ENCODE results near the gene SH2D1B. TPM values are rescaled to one million over a fixed set of nuclear protein-coding genes. Genes with fewer than 3 reads are reported as not detected.

The SH2D1B gene
- total and polyA plus RNA-seq, 2 experiments from 2014 or later, result not detected

GRCh38 chr1:162446946-162447345 lies 35.0 kb upstream of the SH2D1B start:
- H3K36me3 ChIP-seq (ENCODE audit: insufficient read depth), result no peaks in the 10 kb centered on the region; the same call in 1 of the 2 replicates
- TF ChIP-seq NANOG (IDR thresholded peaks at IDR 0.05; ENCODE audit: borderline replicate concordance), result no peak
- no peak for TF ChIP-seq ZNF331 (CRISPR knock-in tag; IDR thresholded peaks at IDR 0.05; ENCODE audit: low read depth)
- no peak for TF ChIP-seq POLR2AphosphoS5 (IDR thresholded peaks at IDR 0.05; ENCODE audit: low read depth)
- TF ChIP-seq CTCF (conservative IDR thresholded peaks at IDR 0.05; ENCODE audit: low read depth in 2 of 2), result no peak
- TF ChIP-seq, protein P1, sequence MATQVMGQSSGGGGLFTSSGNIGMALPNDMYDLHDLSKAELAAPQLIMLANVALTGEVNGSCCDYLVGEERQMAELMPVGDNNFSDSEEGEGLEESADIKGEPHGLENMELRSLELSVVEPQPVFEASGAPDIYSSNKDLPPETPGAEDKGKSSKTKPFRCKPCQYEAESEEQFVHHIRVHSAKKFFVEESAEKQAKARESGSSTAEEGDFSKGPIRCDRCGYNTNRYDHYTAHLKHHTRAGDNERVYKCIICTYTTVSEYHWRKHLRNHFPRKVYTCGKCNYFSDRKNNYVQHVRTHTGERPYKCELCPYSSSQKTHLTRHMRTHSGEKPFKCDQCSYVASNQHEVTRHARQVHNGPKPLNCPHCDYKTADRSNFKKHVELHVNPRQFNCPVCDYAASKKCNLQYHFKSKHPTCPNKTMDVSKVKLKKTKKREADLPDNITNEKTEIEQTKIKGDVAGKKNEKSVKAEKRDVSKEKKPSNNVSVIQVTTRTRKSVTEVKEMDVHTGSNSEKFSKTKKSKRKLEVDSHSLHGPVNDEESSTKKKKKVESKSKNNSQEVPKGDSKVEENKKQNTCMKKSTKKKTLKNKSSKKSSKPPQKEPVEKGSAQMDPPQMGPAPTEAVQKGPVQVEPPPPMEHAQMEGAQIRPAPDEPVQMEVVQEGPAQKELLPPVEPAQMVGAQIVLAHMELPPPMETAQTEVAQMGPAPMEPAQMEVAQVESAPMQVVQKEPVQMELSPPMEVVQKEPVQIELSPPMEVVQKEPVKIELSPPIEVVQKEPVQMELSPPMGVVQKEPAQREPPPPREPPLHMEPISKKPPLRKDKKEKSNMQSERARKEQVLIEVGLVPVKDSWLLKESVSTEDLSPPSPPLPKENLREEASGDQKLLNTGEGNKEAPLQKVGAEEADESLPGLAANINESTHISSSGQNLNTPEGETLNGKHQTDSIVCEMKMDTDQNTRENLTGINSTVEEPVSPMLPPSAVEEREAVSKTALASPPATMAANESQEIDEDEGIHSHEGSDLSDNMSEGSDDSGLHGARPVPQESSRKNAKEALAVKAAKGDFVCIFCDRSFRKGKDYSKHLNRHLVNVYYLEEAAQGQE (IDR thresholded peaks at IDR 0.05; ENCODE audit: unreplicated experiment), result no peak
- TF ChIP-seq EZH2phosphoT487 (IDR thresholded peaks at IDR 0.05; ENCODE audit: unreplicated experiment), result no peak
- TF ChIP-seq CREB1 (CRISPR knock-in tag; IDR thresholded peaks at IDR 0.05; ENCODE audit: low read depth), result no peak
- TF ChIP-seq, protein P2, sequence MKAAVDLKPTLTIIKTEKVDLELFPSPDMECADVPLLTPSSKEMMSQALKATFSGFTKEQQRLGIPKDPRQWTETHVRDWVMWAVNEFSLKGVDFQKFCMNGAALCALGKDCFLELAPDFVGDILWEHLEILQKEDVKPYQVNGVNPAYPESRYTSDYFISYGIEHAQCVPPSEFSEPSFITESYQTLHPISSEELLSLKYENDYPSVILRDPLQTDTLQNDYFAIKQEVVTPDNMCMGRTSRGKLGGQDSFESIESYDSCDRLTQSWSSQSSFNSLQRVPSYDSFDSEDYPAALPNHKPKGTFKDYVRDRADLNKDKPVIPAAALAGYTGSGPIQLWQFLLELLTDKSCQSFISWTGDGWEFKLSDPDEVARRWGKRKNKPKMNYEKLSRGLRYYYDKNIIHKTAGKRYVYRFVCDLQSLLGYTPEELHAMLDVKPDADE (IDR thresholded peaks at IDR 0.05), result no peak
- TF ChIP-seq STAT1 (IDR thresholded peaks at IDR 0.05; ENCODE audit: unreplicated experiment), result no peak
- TF ChIP-seq, protein P3, sequence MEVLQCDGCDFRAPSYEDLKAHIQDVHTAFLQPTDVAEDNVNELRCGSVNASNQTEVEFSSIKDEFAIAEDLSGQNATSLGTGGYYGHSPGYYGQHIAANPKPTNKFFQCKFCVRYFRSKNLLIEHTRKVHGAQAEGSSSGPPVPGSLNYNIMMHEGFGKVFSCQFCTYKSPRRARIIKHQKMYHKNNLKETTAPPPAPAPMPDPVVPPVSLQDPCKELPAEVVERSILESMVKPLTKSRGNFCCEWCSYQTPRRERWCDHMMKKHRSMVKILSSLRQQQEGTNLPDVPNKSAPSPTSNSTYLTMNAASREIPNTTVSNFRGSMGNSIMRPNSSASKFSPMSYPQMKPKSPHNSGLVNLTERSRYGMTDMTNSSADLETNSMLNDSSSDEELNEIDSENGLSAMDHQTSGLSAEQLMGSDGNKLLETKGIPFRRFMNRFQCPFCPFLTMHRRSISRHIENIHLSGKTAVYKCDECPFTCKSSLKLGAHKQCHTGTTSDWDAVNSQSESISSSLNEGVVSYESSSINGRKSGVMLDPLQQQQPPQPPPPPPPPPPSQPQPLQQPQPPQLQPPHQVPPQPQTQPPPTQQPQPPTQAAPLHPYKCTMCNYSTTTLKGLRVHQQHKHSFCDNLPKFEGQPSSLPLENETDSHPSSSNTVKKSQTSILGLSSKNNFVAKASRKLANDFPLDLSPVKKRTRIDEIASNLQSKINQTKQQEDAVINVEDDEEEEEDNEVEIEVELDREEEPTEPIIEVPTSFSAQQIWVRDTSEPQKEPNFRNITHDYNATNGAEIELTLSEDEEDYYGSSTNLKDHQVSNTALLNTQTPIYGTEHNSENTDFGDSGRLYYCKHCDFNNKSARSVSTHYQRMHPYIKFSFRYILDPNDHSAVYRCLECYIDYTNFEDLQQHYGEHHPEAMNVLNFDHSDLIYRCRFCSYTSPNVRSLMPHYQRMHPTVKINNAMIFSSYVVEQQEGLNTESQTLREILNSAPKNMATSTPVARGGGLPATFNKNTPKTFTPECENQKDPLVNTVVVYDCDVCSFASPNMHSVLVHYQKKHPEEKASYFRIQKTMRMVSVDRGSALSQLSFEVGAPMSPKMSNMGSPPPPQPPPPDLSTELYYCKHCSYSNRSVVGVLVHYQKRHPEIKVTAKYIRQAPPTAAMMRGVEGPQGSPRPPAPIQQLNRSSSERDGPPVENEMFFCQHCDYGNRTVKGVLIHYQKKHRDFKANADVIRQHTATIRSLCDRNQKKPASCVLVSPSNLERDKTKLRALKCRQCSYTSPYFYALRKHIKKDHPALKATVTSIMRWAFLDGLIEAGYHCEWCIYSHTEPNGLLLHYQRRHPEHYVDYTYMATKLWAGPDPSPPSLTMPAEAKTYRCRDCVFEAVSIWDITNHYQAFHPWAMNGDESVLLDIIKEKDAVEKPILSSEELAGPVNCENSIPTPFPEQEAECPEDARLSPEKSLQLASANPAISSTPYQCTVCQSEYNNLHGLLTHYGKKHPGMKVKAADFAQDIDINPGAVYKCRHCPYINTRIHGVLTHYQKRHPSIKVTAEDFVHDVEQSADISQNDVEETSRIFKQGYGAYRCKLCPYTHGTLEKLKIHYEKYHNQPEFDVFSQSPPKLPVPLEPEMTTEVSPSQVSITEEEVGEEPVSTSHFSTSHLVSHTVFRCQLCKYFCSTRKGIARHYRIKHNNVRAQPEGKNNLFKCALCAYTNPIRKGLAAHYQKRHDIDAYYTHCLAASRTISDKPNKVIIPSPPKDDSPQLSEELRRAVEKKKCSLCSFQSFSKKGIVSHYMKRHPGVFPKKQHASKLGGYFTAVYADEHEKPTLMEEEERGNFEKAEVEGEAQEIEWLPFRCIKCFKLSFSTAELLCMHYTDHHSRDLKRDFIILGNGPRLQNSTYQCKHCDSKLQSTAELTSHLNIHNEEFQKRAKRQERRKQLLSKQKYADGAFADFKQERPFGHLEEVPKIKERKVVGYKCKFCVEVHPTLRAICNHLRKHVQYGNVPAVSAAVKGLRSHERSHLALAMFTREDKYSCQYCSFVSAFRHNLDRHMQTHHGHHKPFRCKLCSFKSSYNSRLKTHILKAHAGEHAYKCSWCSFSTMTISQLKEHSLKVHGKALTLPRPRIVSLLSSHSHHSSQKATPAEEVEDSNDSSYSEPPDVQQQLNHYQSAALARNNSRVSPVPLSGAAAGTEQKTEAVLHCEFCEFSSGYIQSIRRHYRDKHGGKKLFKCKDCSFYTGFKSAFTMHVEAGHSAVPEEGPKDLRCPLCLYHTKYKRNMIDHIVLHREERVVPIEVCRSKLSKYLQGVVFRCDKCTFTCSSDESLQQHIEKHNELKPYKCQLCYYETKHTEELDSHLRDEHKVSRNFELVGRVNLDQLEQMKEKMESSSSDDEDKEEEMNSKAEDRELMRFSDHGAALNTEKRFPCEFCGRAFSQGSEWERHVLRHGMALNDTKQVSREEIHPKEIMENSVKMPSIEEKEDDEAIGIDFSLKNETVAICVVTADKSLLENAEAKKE (CRISPR knock-in tag; IDR thresholded peaks at IDR 0.05), result no peak
- no peak for TF ChIP-seq EZH2 (IDR thresholded peaks at IDR 0.05; ENCODE audit: low read depth, unreplicated experiment)
- TF ChIP-seq ZNF114 (CRISPR knock-in tag; IDR thresholded peaks at IDR 0.05), result no peak
- no peak for TF ChIP-seq JUNB (IDR thresholded peaks at IDR 0.05; ENCODE audit: unreplicated experiment)
- H4K20me1 ChIP-seq (replicated peaks; ENCODE audit: insufficient read depth), result no peaks in the 10 kb centered on the region

More at GRCh38 chr1:162446946-162447345, 35.0 kb upstream of the SH2D1B start:
- Mint-ChIP-seq H3K27ac (no peak overlapping the region), H3K9me3 (peaks cover 12% of the 10 kb centered on the region), H3K36me3 (ENCODE audit: low read depth) (no peaks in the 10 kb centered on the region), H3K4me1 (no peaks in the 10 kb centered on the region), H3K27me3 (ENCODE audit: insufficient read depth, low read depth, poor library complexity) (peaks cover 5% of the 10 kb centered on the region), H3K4me3 (no peak overlapping the region)
- Histone ChIP-seq H3K4me1 (ENCODE audit: insufficient read depth) (no peaks in the 10 kb centered on the region), H3K4me3 (no peak overlapping the region), H2AFZ (no peak overlapping the region), H3K27ac (ENCODE audit: low read depth) (no peak overlapping the region), H3K27me3 (ENCODE audit: insufficient read depth) (no peaks in the 10 kb centered on the region), H3K4me2 (no peak overlapping the region), H3K79me2 (replicated peaks; ENCODE audit: insufficient read depth) (no peaks in the 10 kb centered on the region), H3F3A (replicated peaks; ENCODE audit: low read depth) (no peaks in the 10 kb centered on the region), H3K9me2 (ENCODE audit: insufficient read depth) (0 out of 2 replicates have a peak, but pooled peaks cover 9% of the 10 kb centered on the region)
- DNase-seq (ENCODE audit: low spot score) (no peak), ATAC-seq (no peak)
